Measurements from ENCODE around the gene UTF1. TPM values are rescaled to one million over a fixed set of nuclear protein-coding genes. Genes with fewer than 3 reads are reported as not detected.
A peak's percentile ranks its signal among the peaks of the same experiment; 100 is the strongest.
"Not testable (repeated sequence)": the region's sequence is repeated elsewhere in the genome, so short reads cannot be mapped to it uniquely, and the experiment has no call there.

The UTF1 gene
- total RNA-seq, 1 donor from 2014 or later: not detected

GRCh38 chr10:133259602-133259989 lies 29.6 kb downstream of the UTF1 start:
- no peak for FAIRE-seq
- no peak for DNase-seq (ENCODE audit: low spot score in 2 of 2)

GRCh38 chr10:133260895-133261725 lies 31.1 kb downstream of the UTF1 start:
- FAIRE-seq: no peak
- peak; percentile 69 to 71 for DNase-seq (ENCODE audit: low spot score in 2 of 2)

GRCh38 chr10:133261726-133262325 lies 31.8 kb downstream of the UTF1 start:
- FAIRE-seq (no peak), DNase-seq (ENCODE audit: low spot score in 2 of 2) (peak; percentile 98)

GRCh38 chr10:133262696-133263095 lies 32.7 kb downstream of the UTF1 start:
- no peak for DNase-seq (ENCODE audit: low spot score in 2 of 2)
- no peak for FAIRE-seq

- no peak for DNase-seq (ENCODE audit: low spot score in 2 of 2)
- no peak for FAIRE-seq
Observed at GRCh38 chr10:133263674-133264073, 33.7 kb downstream of the UTF1 start.

- FAIRE-seq: no peak
- DNase-seq (ENCODE audit: low spot score in 2 of 2): no peak
Observed at GRCh38 chr10:133264461-133264860, 34.4 kb downstream of the UTF1 start.

- FAIRE-seq; DNase-seq (ENCODE audit: low spot score in 2 of 2): not testable (repeated sequence)
Observed at GRCh38 chr10:133265052-133265451, 35.0 kb downstream of the UTF1 start.

GRCh38 chr10:133266056-133266795 lies 36.2 kb downstream of the UTF1 start:
- DNase-seq (ENCODE audit: low spot score in 2 of 2): no peak
- FAIRE-seq: no peak

- DNase-seq (ENCODE audit: low spot score in 2 of 2): no peak
- FAIRE-seq: no peak
Observed at GRCh38 chr10:133267293-133267692, 37.3 kb downstream of the UTF1 start.

GRCh38 chr10:133267829-133268228 lies 37.8 kb downstream of the UTF1 start:
- no peak for FAIRE-seq

GRCh38 chr10:133268532-133268931 lies 38.5 kb downstream of the UTF1 start:
- no peak for DNase-seq (ENCODE audit: low spot score in 2 of 2)
- no peak for FAIRE-seq

More at GRCh38 chr10:133267829-133268228, 37.8 kb downstream of the UTF1 start:
- no peak for DNase-seq (ENCODE audit: low spot score in 2 of 2)

- DNase-seq (ENCODE audit: low spot score in 2 of 2): no peak
- no peak for FAIRE-seq
Observed at GRCh38 chr10:133269367-133269766, 39.4 kb downstream of the UTF1 start.

- FAIRE-seq: no peak
- DNase-seq (ENCODE audit: low spot score in 2 of 2): no peak
Observed at GRCh38 chr10:133270204-133270603, 40.2 kb downstream of the UTF1 start.

GRCh38 chr10:133270773-133271297 lies 40.8 kb downstream of the UTF1 start:
- FAIRE-seq: no peak
- DNase-seq (ENCODE audit: low spot score in 2 of 2): no peak

- DNase-seq (ENCODE audit: low spot score in 2 of 2) (no peak), FAIRE-seq (no peak)
Observed at GRCh38 chr10:133271521-133272300, 41.7 kb downstream of the UTF1 start.

- no peak for FAIRE-seq
- no peak for DNase-seq (ENCODE audit: low spot score in 2 of 2)
Observed at GRCh38 chr10:133272301-133272963, 42.4 kb downstream of the UTF1 start.

GRCh38 chr10:133272964-133273420 lies 43.0 kb downstream of the UTF1 start:
- no peak for FAIRE-seq
- no peak for DNase-seq (ENCODE audit: low spot score in 2 of 2)

- DNase-seq (ENCODE audit: low spot score in 2 of 2) (no peak), FAIRE-seq (no peak)
Observed at GRCh38 chr10:133273534-133274143, 43.6 kb downstream of the UTF1 start.
